ENCODE measurements around the gene MRPS2.
"Not testable (repeated sequence)": the region's sequence is repeated elsewhere in the genome, so short reads cannot be mapped to it uniquely, and the experiment has no call there.

Gene MRPS2

GRCh38 chr9:135530146-135530545 lies 29.7 kb downstream of the MRPS2 start:
- DNase-seq = no peak

- no peak for DNase-seq
Measured at GRCh38 chr9:135531096-135531495, 30.6 kb downstream of the MRPS2 start.

- DNase-seq = no peak
Measured at GRCh38 chr9:135533113-135533512, 32.6 kb downstream of the MRPS2 start.

GRCh38 chr9:135533674-135534073 lies 33.2 kb downstream of the MRPS2 start:
- DNase-seq = no peak

GRCh38 chr9:135534192-135534711 lies 33.8 kb downstream of the MRPS2 start:
- not testable (repeated sequence) for DNase-seq

- DNase-seq = not testable (repeated sequence)
Measured at GRCh38 chr9:135534826-135535225, 34.3 kb downstream of the MRPS2 start.

GRCh38 chr9:135535631-135536030 lies 35.1 kb downstream of the MRPS2 start:
- DNase-seq = not testable (repeated sequence)

GRCh38 chr9:135536216-135536615 lies 35.7 kb downstream of the MRPS2 start:
- no peak for DNase-seq

- DNase-seq = not testable (repeated sequence)
Measured at GRCh38 chr9:135543262-135543894, 42.9 kb downstream of the MRPS2 start.

- no peak for DNase-seq
Measured at GRCh38 chr9:135544981-135545635, 44.6 kb downstream of the MRPS2 start.

- not testable (repeated sequence) for DNase-seq
Measured at GRCh38 chr9:135545646-135546176, 45.2 kb downstream of the MRPS2 start, which contains the start of gene OBP2A. TSS of gene OBP2A (plus strand) at chr9:135546126. CDS start at chr9:135546181, 55 bp downstream.

GRCh38 chr9:135546792-135547617 lies 46.5 kb downstream of the MRPS2 start:
- DNase-seq = not testable (repeated sequence)

- no peak for DNase-seq
Measured at GRCh38 chr9:135547756-135548736, 47.6 kb downstream of the MRPS2 start.

- DNase-seq = not testable (repeated sequence)
Measured at GRCh38 chr9:135549478-135550343, 49.2 kb downstream of the MRPS2 start.

GRCh38 chr9:135550344-135550918 lies 49.9 kb downstream of the MRPS2 start:
- DNase-seq = no peak

- no peak for DNase-seq
Measured at GRCh38 chr9:135551031-135551430, 50.5 kb downstream of the MRPS2 start.

GRCh38 chr9:135551456-135551855 lies 51.0 kb downstream of the MRPS2 start:
- no peak for DNase-seq

GRCh38 chr9:135552021-135552697 lies 51.7 kb downstream of the MRPS2 start:
- no peak for DNase-seq
